GM18867 (cell line): ENCODE data around the gene RBFA.

Experiments
- ATAC-seq: cut with Tn5 transposase; IDR thresholded peaks from one replicate; pipeline ENCODE4 v1.9.1; 2021; ENCODE audit warnings: mild to moderate bottlenecking, moderate library complexity; ENCODE audit not compliant: unreplicated experiment

RBFA gene

DNA sequence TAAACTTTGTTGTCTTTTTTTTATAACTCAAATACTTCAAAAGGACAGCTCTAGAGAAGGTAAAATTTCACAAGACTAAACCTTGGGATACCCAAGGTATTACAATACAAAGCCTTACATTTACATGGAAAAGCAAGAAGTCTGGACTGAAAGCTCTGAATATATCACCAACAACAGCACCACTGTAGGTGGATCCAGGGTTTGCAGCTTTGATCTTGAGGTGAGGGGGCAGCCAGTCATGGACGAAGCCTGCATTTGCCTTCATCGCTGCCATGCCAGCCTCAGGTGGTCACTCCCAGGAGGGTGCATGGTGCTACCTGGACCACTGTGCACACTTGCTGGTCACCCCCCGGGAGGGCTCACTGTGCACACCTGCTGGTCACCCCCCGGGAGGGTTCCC lies 36.6 kb downstream of the RBFA start:
- ATAC-seq, result no peak

DNA sequence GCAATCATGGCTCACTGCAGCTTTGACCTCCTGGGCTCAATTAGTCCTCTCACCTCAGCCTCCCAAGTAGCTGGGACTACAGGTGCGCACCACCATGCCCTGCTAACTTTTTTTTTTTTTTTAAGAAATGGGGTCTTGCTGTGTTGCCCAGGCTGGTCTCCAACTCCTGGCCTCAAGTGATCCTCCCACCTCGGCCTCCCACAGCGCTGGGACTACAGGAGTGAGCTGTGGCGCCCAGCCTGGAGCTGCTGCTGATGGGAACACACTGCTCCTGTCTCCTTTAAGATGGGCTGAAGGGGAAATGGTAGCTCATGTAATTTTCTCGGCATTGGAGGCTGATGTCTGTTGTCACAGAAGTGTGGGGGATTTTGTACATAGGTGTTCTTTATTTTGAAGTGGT lies 39.9 kb downstream of the RBFA start:
- ATAC-seq, result no peak

DNA sequence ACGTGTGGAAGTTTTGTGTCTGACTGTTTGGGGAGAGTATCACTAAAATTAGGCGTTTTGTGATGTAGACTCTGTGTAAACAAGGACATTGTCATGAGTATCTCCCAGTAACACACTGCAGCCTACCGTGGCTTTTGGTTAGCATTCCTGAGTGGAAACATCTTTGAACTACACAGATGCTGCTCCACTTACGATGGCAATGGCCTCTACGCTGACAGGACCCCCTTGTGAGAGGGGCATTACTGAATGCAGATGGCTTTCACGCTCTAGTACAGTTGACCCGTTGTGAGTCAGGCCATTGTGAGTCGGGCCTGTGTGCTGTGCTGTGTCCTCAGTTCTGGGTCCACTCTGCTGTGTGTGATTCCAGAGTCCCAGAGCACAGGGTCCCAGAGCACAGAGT lies 40.5 kb downstream of the RBFA start:
- no peak for ATAC-seq

DNA sequence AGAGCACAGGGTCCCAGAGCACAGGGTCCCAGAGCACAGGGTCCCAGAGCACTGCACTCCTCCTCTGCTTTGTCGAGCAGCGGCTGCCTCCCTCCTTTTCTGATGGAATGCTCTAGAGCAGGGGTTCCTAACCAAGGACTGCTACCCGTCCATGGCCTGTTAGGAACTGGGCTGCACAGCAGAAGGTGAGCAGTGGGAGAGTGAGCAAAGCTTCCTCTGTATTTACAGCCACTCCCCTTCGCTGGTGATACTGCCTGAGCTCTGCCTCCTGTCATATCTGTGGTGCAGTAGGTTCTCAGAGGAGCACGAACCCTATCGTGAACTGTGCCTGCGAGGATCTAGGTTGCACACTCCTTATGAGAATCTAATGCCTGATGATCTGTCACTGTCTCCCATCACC lies 41.7 kb downstream of the RBFA start:
- no peak for ATAC-seq

DNA sequence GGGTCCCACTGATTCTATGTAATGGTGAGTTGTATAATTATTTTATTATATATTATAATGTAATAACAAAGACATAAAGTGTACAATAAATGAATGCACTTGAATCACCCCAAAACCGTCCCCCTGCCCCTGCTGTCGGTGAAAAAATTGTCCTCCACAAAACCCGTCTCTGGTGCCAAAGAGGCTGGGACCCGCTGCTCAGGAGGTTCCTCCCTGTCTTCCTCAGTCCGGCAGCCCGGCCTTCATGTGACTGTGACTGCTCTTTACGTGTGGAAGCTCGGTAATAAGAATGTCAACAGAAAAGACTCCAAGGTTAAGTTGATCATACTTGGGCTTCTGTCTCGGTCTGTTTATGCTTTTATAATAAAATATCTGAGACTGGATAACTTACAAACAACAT lies 42.1 kb downstream of the RBFA start:
- no peak for ATAC-seq

DNA sequence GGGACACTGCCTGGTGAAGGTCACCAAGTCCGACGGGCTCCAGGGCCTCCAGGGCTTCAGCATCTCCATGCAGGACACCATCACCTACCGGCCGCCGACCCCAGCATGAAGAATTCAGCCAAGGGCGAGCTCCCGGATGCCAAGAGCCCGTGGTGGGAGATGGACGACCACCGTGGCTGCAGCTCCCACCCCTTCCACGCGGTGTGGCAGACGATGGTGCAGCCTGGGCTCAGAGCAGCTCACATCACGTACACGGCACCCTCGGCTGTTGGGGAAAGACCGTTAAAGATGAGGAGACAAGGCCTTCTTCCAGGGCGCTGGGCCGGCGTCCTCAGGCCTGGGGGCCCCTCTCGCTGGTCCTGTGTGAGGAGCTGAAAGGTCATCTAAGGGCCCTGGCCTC lies 43.6 kb downstream of the RBFA start:
- no peak for ATAC-seq
